ENCODE results near the gene RNF150.

DNA sequence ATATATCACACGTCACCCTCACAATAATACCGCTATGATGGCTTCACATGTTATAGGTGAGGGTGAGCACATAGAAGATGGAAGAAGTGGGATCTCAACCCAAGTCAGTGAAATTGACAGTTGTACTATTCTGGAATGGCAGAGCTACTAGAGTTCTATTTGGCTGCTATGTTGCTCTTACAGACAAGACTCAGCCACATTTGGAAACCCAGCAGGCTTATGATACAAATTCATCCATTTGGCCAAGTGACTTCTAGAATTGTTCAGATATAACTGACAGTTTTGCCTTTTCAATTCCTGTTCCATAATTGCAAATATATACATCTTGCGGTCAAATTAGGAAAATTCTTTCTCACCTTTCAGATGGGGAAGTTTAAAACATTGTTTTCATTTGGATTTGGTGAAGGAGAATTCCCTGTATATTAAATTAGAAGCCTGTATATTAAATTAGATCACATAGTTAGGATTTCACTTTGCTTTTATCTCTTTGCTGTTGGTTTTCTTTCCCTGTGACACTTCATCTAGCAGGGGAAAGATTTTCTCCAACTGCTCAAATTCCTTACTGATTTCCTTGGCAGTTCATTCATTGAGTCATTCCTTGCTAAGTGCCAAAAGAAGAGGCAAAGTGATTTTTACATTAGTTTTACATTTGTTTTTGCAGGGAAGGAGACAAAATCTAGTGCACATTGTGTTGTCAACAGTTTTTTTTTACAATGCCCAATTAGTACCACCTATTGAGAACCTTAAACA is 256.5 kb downstream of the RNF150 start:
- TF ChIP-seq CHD1 (IDR thresholded peaks at IDR 0.05; ENCODE audit: low read depth, low read length), result no peak
- no peak for TF ChIP-seq RAD21 (IDR thresholded peaks at IDR 0.05; ENCODE audit: low read length)
- no peak for TF ChIP-seq POLR2A (IDR thresholded peaks at IDR 0.05; ENCODE audit: low read depth, low read length)
- TF ChIP-seq, protein P1, sequence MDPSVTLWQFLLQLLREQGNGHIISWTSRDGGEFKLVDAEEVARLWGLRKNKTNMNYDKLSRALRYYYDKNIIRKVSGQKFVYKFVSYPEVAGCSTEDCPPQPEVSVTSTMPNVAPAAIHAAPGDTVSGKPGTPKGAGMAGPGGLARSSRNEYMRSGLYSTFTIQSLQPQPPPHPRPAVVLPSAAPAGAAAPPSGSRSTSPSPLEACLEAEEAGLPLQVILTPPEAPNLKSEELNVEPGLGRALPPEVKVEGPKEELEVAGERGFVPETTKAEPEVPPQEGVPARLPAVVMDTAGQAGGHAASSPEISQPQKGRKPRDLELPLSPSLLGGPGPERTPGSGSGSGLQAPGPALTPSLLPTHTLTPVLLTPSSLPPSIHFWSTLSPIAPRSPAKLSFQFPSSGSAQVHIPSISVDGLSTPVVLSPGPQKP (IDR thresholded peaks at IDR 0.05; ENCODE audit: borderline replicate concordance, low read depth, low read length), result no peak
- TF ChIP-seq, protein P2, sequence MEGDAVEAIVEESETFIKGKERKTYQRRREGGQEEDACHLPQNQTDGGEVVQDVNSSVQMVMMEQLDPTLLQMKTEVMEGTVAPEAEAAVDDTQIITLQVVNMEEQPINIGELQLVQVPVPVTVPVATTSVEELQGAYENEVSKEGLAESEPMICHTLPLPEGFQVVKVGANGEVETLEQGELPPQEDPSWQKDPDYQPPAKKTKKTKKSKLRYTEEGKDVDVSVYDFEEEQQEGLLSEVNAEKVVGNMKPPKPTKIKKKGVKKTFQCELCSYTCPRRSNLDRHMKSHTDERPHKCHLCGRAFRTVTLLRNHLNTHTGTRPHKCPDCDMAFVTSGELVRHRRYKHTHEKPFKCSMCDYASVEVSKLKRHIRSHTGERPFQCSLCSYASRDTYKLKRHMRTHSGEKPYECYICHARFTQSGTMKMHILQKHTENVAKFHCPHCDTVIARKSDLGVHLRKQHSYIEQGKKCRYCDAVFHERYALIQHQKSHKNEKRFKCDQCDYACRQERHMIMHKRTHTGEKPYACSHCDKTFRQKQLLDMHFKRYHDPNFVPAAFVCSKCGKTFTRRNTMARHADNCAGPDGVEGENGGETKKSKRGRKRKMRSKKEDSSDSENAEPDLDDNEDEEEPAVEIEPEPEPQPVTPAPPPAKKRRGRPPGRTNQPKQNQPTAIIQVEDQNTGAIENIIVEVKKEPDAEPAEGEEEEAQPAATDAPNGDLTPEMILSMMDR (conservative IDR thresholded peaks at IDR 0.05; ENCODE audit: low read depth, low read length), result no peak
- no peak for TF ChIP-seq RFX5 (IDR thresholded peaks at IDR 0.05; ENCODE audit: low read depth, low read length)
- TF ChIP-seq, protein P3, sequence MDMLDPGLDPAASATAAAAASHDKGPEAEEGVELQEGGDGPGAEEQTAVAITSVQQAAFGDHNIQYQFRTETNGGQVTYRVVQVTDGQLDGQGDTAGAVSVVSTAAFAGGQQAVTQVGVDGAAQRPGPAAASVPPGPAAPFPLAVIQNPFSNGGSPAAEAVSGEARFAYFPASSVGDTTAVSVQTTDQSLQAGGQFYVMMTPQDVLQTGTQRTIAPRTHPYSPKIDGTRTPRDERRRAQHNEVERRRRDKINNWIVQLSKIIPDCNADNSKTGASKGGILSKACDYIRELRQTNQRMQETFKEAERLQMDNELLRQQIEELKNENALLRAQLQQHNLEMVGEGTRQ (IDR thresholded peaks at IDR 0.05; ENCODE audit: low read depth, low read length), result no peak
- TF ChIP-seq MAFK (IDR thresholded peaks at IDR 0.05; ENCODE audit: low read depth, low read length), result no peak
- no peak for TF ChIP-seq RCOR1 (IDR thresholded peaks at IDR 0.05; ENCODE audit: insufficient replicate concordance, low read length)
- no peak for TF ChIP-seq FOS (IDR thresholded peaks at IDR 0.05; ENCODE audit: low read depth, low read length)
- TF ChIP-seq SMC3 (IDR thresholded peaks at IDR 0.05; ENCODE audit: low read depth, low read length), result no peak
- TF ChIP-seq BHLHE40 (IDR thresholded peaks at IDR 0.05; ENCODE audit: low read depth, low read length), result no peak
